Hepatocyte (in vitro differentiated cells): ENCODE data around the gene ZBTB44.

Experiments used
- CTCF ChIP-seq: fragments of 200-600 bp; sonication (generic); IDR thresholded peaks from 2 replicates; pipeline ENCODE4 v1.5.1; 2016; ENCODE audit warnings: antibody characterized with exemption, mild to moderate bottlenecking; ENCODE audit not compliant: poor library complexity
- EZH2 ChIP-seq: fragments of 200-600 bp; sonication (generic); IDR thresholded peaks from 2 replicates; pipeline ENCODE4 v1.6.1; 2016; ENCODE audit warnings: antibody characterized with exemption, mild to moderate bottlenecking, borderline replicate concordance
- EZH2phosphoT487 ChIP-seq: fragments of 200-600 bp; sonication (generic); IDR thresholded peaks from one replicate; pipeline ENCODE4 v1.6.1; 2018; ENCODE audit warnings: antibody characterized with exemption, mild to moderate bottlenecking, low read depth, moderate library complexity; ENCODE audit not compliant: unreplicated experiment, severe bottlenecking

DNA sequence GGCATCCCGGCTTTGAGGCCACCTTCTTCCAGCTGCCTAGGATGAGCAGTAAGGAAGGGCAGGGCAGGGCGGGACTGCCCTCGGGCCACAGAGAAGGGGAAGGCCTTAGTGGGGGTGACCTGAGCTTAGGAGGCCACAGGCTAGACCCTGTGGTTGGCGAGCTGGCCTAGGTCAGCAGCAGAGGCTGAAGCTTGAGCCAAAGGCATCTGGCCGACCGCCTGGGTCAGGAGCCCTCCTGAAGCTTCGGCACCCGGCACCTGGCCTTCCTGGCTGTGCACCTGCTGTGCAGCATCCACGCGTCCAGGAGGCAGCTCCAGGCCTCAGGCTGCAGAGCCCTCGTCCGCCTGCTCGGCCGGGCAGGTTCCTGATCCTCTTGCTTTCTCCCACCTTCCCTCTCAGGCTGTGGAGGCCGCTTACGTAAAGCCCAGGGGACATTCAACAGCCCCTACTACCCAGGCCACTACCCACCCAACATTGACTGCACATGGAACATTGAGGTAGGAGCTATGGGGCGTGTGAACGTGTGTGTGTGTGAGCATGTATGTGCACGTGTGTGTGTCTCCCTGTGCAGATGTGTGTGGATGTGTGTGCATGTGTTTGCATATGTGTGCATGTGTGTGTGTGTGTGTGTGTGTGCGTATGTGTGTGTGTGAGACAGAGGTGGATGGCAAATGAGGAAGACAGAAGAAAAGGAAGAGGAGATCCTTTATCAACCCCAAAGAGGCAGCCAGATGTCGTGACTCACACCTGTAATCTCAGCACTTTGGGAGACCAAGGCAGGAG is 120.3 kb downstream of the ZBTB44 start:
- TF ChIP-seq CTCF (no peak), EZH2 (no peak), EZH2phosphoT487 (no peak)
